T-cell (primary cell): ENCODE results near the gene PDZD7. TPM values are rescaled to one million over a fixed set of nuclear protein-coding genes. Genes with fewer than 3 reads are reported as not detected.

ENCODE experiments used
- ATAC-seq, 4 experiments: fragments of 200-7000 bp in 3 of 4; fragments of 150-1000 bp in 1 of 4; cut with Tn5 transposase; replicated peaks in 1 of 4; 1 replicate in 3 of 4; 2 replicates in 1 of 4; pipeline ENCODE4 v1.10.0; 2021; ENCODE audit warnings: moderate library complexity in 3 of 4, mild to moderate bottlenecking in 2 of 4, moderate number of reproducible peaks in 1 of 4
- CTCF ChIA-PET, 2 donors: fragments of 300-600 bp; sonication (Branson Sonifier 250); formaldehyde crosslinking; loops; one replicate each; lab custom pipeline; 2022; ENCODE audit warnings: antibody characterized with exemption in 2 of 2; lab: Charles Lee
- POLR2A ChIA-PET, 2 donors: fragments of 300-600 bp; sonication (Branson Sonifier 250); formaldehyde crosslinking; loops; one replicate each; lab custom pipeline; 2022; ENCODE audit warnings: antibody characterized with exemption in 2 of 2; lab: Charles Lee
- DNase-seq, 35 experiments: peaks; one replicate each; pipeline versions ENCODE4 v3.0.0 to v3.0.0-alpha.2; 2013 to 2023
- H3K27ac ChIP-seq: one replicate; pipeline ENCODE4 v1.5.1; 2013; ENCODE audit warnings: low read length
- H3K27me3 ChIP-seq, 2 experiments: replicated peaks in 1 of 2; 1 replicate in 1 of 2; 2 replicates in 1 of 2; pipeline versions ENCODE4 v1.6.1 to v1.7.0; 2013; ENCODE audit warnings: low read length in 1 of 2, mixed read lengths in 1 of 2; ENCODE audit not compliant: control insufficient read depth in 2 of 2, insufficient read depth in 2 of 2; ENCODE audit errors: extremely low read depth in 1 of 2
- H3K36me3 ChIP-seq, 2 donors: 1 replicate in 1 of 2; 2 replicates in 1 of 2; pipeline versions ENCODE4 v1.6.1 to v1.7.0; 2013; ENCODE audit warnings: low read length in 1 of 2; ENCODE audit not compliant: control insufficient read depth in 2 of 2, insufficient read depth in 1 of 2; ENCODE audit errors: extremely low read depth in 1 of 2
- H3K4me1 ChIP-seq, 2 experiments: 1 replicate in 1 of 2; 2 replicates in 1 of 2; pipeline versions ENCODE4 v1.6.1 to v1.7.0; 2013; ENCODE audit warnings: low read length in 2 of 2, mixed read lengths in 1 of 2; ENCODE audit not compliant: insufficient read depth in 2 of 2, control insufficient read depth in 1 of 2; ENCODE audit errors: extremely low read depth in 1 of 2
- H3K4me3 ChIP-seq, 2 donors: 1 replicate in 1 of 2; 2 replicates in 1 of 2; pipeline versions ENCODE4 v1.5.1 to v1.7.0; 2013; ENCODE audit warnings: mild to moderate bottlenecking in 2 of 2, low read length in 1 of 2, moderate library complexity in 1 of 2; ENCODE audit not compliant: control insufficient read depth in 1 of 2; ENCODE audit errors: extremely low read depth in 1 of 2
- H3K9me3 ChIP-seq: 2 replicates; pipeline ENCODE4 v1.7.0; 2013
- H3K27ac Mint-ChIP-seq, 2 donors: one replicate each; pipeline ENCODE4 v1.8.0; 2020 to 2021; ENCODE audit warnings: mild to moderate bottlenecking in 2 of 2, mixed read lengths in 2 of 2
- H3K27me3 Mint-ChIP-seq, 2 donors: one replicate each; pipeline ENCODE4 v1.8.0; 2021 to 2022; ENCODE audit warnings: mixed read lengths in 2 of 2
- H3K36me3 Mint-ChIP-seq: one replicate; pipeline ENCODE4 v1.8.0; 2021; ENCODE audit warnings: mixed read lengths
- H3K4me1 Mint-ChIP-seq, 3 donors: one replicate each; pipeline ENCODE4 v1.8.0; 2020 to 2022; ENCODE audit warnings: mixed read lengths in 3 of 3, mild to moderate bottlenecking in 1 of 3
- H3K4me3 Mint-ChIP-seq, 3 donors: one replicate each; pipeline ENCODE4 v1.8.0; 2020 to 2022; ENCODE audit warnings: mild to moderate bottlenecking in 3 of 3, mixed read lengths in 3 of 3, moderate library complexity in 3 of 3
- H3K9me3 Mint-ChIP-seq, 3 donors: one replicate each; pipeline ENCODE4 v1.8.0; 2020 to 2022; ENCODE audit warnings: mixed read lengths in 3 of 3
- WGBS: methylation state at CpG from one replicate; pipeline ENCODE4 v1.1.5; 2013; ENCODE audit warnings: missing lambda C conversion rate; ENCODE audit not compliant: insufficient coverage; 5-methylcytosine and 5-hydroxymethylcytosine counted together
- total RNA-seq, 35 experiments: library from RNA in 6 of 35; stranded (reverse) in 6 of 35; fragments of 120-200 nt in 1 of 35; gene quantifications; one replicate each; pipeline versions ENCODE4 v1.2.1 to v1.2.4 and lab custom pipeline; 2013 to 2026

Gene PDZD7
- total RNA-seq, 5 donors from 2014 or later (not counting 1 experiment from before 2014, with no cell fraction given): 1.7 to 2.7 (median 2.3) TPM

DNA sequence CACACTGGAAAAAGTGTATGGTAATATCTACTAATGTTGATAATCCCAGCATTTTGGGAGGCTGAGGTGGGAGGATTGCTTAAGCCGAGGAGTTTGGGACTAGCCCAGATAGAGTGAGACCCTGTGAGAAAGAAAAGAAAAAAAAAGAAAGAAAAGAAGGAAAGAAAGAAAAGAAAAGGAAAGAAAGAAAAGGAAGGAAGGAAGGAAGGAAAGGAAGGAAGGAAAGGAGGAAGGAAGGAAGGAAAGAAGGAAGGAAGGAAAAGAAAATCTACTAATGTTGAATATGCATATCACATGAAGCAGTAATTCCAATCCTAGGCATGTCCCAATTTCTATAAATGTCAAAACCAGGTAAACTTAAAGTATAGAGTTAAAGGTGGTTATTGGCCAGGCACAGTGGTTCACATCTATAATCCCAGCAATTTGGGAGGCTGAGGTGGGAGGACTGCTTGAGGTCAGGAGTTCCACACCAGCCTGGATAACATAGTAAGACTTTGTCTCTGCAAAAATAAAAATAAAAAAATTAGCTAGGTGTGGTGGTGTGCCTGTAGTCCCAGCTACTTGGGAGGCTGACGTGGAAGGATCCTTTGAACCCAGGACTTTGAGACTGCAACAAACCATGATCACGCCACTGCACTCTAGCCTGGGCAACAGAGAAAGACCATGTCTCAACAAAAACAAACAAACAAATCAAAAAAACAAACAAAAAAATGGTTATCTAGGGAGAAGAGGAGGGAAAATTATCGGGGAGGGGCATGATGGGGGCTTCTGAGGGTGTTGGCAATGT is 25.6 kb upstream of the PDZD7 start:
- no peak overlapping the region for H3K4me3 Mint-ChIP-seq

GRCh38 chr10:101055411-101055810 is 24.5 kb upstream of the PDZD7 start:
- ChIA-PET CTCF (interaction anchor here (0.9 to 1.8 kb wide), 4 partner anchors 12 to 87 kb away, joined by 3 to 7 read pairs (median 5); partner anchors contain the start of genes PDZD7 (in 1 of the 2) and SFXN3 (in 1 of the 2)), POLR2A (no interaction called here)
- H3K9me3 ChIP-seq: no peaks in the 10 kb centered on the region
- no peak overlapping the region for H3K27ac ChIP-seq
- H3K27me3 Mint-ChIP-seq: peaks cover 5 to 8% of the 10 kb centered on the region in 2 donors
- H3K36me3 ChIP-seq: no peaks in the 10 kb centered on the region
- H3K27ac Mint-ChIP-seq: no peak overlapping the region
- H3K27me3 ChIP-seq: peaks cover 0 to 21% of the 10 kb centered on the region in 2 experiments
- no peak overlapping the region for H3K4me3 ChIP-seq
- no peaks in the 10 kb centered on the region for H3K9me3 Mint-ChIP-seq
- WGBS: 80% methylated on average over 1 of the region's 4 CpGs
- no peaks in the 10 kb centered on the region for H3K36me3 Mint-ChIP-seq
- H3K4me1 Mint-ChIP-seq: peaks cover 6 to 16% (median 11%) of the 10 kb centered on the region in 3 donors
- ATAC-seq (no peak), DNase-seq (no peak)
- peaks cover 4 to 10% of the 10 kb centered on the region in 2 experiments for H3K4me1 ChIP-seq
- no peak overlapping the region for H3K4me3 Mint-ChIP-seq

More for the DNA sequence above, 25.6 kb upstream of the PDZD7 start:
- Mint-ChIP-seq H3K27ac (no peak overlapping the region), H3K9me3 (no peaks in the 10 kb centered on the region), H3K4me1 (peaks cover 4 to 15% (median 11%) of the 10 kb centered on the region in 3 donors), H3K36me3 (no peaks in the 10 kb centered on the region), H3K27me3 (no peaks in the 10 kb centered on the region)
- 89% methylated on average over 1 of the region's 4 CpGs for WGBS
- DNase-seq (no peak), ATAC-seq (no peak)
- ChIA-PET POLR2A (interaction anchor here in 1 of 2 donors (1.1 kb wide), 1 partner anchor 13 kb away, joined by 4 read pairs; no protein-coding TSS in a partner anchor), CTCF (interaction anchor here (0.6 to 1.9 kb wide), 6 partner anchors 11 to 86 kb away, joined by 3 to 7 read pairs (median 4); partner anchors contain the start of genes PDZD7 (in 1 of the 2) and SFXN3 (in 1 of the 2))
- Histone ChIP-seq H3K27me3 (peaks cover 0 to 9% of the 10 kb centered on the region in 2 experiments), H3K4me1 (peaks cover 4 to 11% of the 10 kb centered on the region in 2 experiments), H3K4me3 (no peak overlapping the region), H3K9me3 (no peaks in the 10 kb centered on the region), H3K36me3 (no peaks in the 10 kb centered on the region), H3K27ac (no peak overlapping the region)

GRCh38 chr10:101054876-101055275 is 23.9 kb upstream of the PDZD7 start:
- H3K4me1 ChIP-seq: peaks cover 0 to 11% of the 10 kb centered on the region in 2 experiments
- no peak for ATAC-seq
- H3K27ac ChIP-seq: no peak overlapping the region
- ChIA-PET POLR2A (no interaction called here), CTCF (interaction anchor here in 1 of 2 donors (1.5 to 1.8 kb wide), 2 partner anchors 12 to 13 kb away, joined by 7 read pairs; no protein-coding TSS in a partner anchor)
- no peak overlapping the region for H3K4me3 ChIP-seq
- H3K9me3 ChIP-seq: no peaks in the 10 kb centered on the region
- no peak overlapping the region for H3K4me3 Mint-ChIP-seq
- H3K4me1 Mint-ChIP-seq: peaks cover 9 to 11% (median 10%) of the 10 kb centered on the region in 3 donors
- no peak for DNase-seq
- no peak overlapping the region for H3K27ac Mint-ChIP-seq
- peaks cover 6 to 12% of the 10 kb centered on the region in 2 donors for H3K27me3 Mint-ChIP-seq
- no peaks in the 10 kb centered on the region for H3K9me3 Mint-ChIP-seq
- H3K27me3 ChIP-seq: peaks cover 0 to 26% of the 10 kb centered on the region in 2 experiments
- no peaks in the 10 kb centered on the region for H3K36me3 Mint-ChIP-seq
- WGBS: 100% methylated on average over 2 of the region's 5 CpGs
- no peaks in the 10 kb centered on the region for H3K36me3 ChIP-seq

DNA sequence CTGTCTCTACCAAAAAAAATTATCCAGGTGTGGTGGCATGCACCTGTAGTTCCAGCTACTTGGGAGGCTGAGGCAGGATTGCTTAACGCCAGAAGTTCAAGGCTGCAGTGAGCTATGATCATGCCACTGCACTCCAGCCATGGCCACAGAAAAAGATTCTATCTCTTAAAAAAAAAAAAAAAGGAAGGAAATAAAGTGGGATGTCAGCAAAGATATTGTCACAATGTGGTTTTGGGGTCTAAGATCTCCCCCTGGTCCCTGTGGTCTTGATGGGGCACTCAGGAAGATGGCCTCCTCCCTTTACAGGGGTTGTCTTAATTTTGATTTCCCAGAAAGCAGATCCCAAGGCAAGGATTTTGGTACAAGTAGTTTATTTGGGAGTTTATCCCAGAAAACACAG is 23.4 kb upstream of the PDZD7 start:
- Histone ChIP-seq H3K9me3 (no peaks in the 10 kb centered on the region), H3K4me3 (no peak overlapping the region), H3K36me3 (no peaks in the 10 kb centered on the region), H3K27ac (no peak overlapping the region), H3K4me1 (peaks cover 0 to 14% of the 10 kb centered on the region in 2 experiments), H3K27me3 (peaks cover 0 to 31% of the 10 kb centered on the region in 2 experiments)
- Mint-ChIP-seq H3K36me3 (no peaks in the 10 kb centered on the region), H3K4me1 (peaks cover 8 to 11% (median 9%) of the 10 kb centered on the region in 3 donors), H3K4me3 (no peak overlapping the region), H3K27ac (no peak overlapping the region), H3K9me3 (no peaks in the 10 kb centered on the region), H3K27me3 (peaks cover 10 to 17% of the 10 kb centered on the region in 2 donors)
- ChIA-PET POLR2A (no interaction called here), CTCF (no interaction called here)
- no CpG with 5 or more reads among the region's 1 CpG for WGBS
- DNase-seq: no peak
- ATAC-seq: no peak

GRCh38 chr10:101053516-101053915 is 22.6 kb upstream of the PDZD7 start:
- Mint-ChIP-seq H3K27me3 (peaks cover 16 to 26% of the 10 kb centered on the region in 2 donors), H3K9me3 (no peaks in the 10 kb centered on the region), H3K4me3 (no peak overlapping the region), H3K36me3 (no peaks in the 10 kb centered on the region), H3K27ac (no peak overlapping the region), H3K4me1 (peaks cover 9 to 15% (median 14%) of the 10 kb centered on the region in 3 donors)
- DNase-seq (no peak), ATAC-seq (no peak)
- Histone ChIP-seq H3K9me3 (no peaks in the 10 kb centered on the region), H3K27ac (no peak overlapping the region), H3K27me3 (peaks cover 6 to 40% of the 10 kb centered on the region in 2 experiments), H3K36me3 (no peaks in the 10 kb centered on the region), H3K4me1 (peaks cover 0 to 14% of the 10 kb centered on the region in 2 experiments), H3K4me3 (no peak overlapping the region)
- ChIA-PET POLR2A (no interaction called here), CTCF (interaction anchor here in 1 of 2 donors (0.6 kb wide), 1 partner anchor 315 kb away, joined by 6 read pairs; no protein-coding TSS in a partner anchor)

- no peaks in the 10 kb centered on the region for H3K9me3 Mint-ChIP-seq
- H3K27me3 ChIP-seq: peaks cover 12 to 52% of the 10 kb centered on the region in 2 experiments
- ChIA-PET CTCF (interaction anchor here (0.6 to 3.9 kb wide), 9 partner anchors 8 to 24 kb away, joined by 3 to 42 read pairs (median 9); partner anchors contain the start of gene KAZALD1 (in 2 of the 2)), POLR2A (no interaction called here)
- H3K27me3 Mint-ChIP-seq: peaks cover 28 to 37% of the 10 kb centered on the region in 2 donors
- no peak overlapping the region for H3K4me3 ChIP-seq
- no peaks in the 10 kb centered on the region for H3K36me3 Mint-ChIP-seq
- H3K9me3 ChIP-seq: no peaks in the 10 kb centered on the region
- no peak overlapping the region for H3K4me3 Mint-ChIP-seq
- peaks cover 12 to 21% (median 18%) of the 10 kb centered on the region in 3 donors for H3K4me1 Mint-ChIP-seq
- H3K36me3 ChIP-seq: no peaks in the 10 kb centered on the region
- peaks cover 0 to 19% of the 10 kb centered on the region in 2 experiments for H3K4me1 ChIP-seq
- WGBS: 100% methylated on average over 3 of the region's 3 CpGs
- no peak overlapping the region for H3K27ac ChIP-seq
- ATAC-seq (no peak), DNase-seq (no peak)
- no peak overlapping the region for H3K27ac Mint-ChIP-seq
Measured at GRCh38 chr10:101052285-101052684, 21.4 kb upstream of the PDZD7 start.
